ENCODE measurements around the gene GAS2L3.

DNA sequence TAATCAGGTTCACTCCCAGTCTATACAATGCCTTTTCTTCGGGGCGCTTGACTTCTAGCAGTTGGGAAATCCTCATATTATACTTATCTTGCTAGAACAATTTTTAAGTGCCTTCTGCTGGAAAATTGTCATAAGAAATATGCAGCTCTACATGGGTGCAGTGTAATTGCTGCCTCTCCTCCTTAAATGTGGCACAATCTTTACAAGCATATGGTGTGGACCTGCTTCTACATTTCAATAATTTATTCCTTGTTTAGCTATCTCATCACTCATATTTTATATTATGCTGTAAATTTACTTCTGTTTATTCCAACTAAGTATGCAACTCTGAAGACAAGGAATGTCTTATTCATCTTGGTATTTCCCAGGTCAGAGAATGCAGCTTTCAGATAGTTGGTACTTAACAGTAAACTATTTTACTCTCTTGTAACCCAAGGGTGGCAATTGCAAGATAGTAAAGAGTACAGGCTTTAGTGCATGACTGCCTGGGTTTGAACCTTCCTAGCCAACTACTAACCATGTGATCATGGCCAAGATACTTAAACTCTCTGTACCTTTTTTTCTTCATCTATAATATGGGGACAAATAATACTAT, 43.6 kb upstream of the GAS2L3 start:
- TF ChIP-seq, protein P1, sequence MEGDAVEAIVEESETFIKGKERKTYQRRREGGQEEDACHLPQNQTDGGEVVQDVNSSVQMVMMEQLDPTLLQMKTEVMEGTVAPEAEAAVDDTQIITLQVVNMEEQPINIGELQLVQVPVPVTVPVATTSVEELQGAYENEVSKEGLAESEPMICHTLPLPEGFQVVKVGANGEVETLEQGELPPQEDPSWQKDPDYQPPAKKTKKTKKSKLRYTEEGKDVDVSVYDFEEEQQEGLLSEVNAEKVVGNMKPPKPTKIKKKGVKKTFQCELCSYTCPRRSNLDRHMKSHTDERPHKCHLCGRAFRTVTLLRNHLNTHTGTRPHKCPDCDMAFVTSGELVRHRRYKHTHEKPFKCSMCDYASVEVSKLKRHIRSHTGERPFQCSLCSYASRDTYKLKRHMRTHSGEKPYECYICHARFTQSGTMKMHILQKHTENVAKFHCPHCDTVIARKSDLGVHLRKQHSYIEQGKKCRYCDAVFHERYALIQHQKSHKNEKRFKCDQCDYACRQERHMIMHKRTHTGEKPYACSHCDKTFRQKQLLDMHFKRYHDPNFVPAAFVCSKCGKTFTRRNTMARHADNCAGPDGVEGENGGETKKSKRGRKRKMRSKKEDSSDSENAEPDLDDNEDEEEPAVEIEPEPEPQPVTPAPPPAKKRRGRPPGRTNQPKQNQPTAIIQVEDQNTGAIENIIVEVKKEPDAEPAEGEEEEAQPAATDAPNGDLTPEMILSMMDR (IDR thresholded peaks at IDR 0.05; ENCODE audit: insufficient read depth, low read length): no peak
- TF ChIP-seq GABPA (IDR thresholded peaks at IDR 0.05; ENCODE audit: low read depth) (no peak), POLR2AphosphoS5 (IDR thresholded peaks at IDR 0.05; ENCODE audit: low read depth) (no peak), SPI1 (IDR thresholded peaks at IDR 0.05; ENCODE audit: borderline replicate concordance, low read depth) (no peak)
- TF ChIP-seq, protein P2, sequence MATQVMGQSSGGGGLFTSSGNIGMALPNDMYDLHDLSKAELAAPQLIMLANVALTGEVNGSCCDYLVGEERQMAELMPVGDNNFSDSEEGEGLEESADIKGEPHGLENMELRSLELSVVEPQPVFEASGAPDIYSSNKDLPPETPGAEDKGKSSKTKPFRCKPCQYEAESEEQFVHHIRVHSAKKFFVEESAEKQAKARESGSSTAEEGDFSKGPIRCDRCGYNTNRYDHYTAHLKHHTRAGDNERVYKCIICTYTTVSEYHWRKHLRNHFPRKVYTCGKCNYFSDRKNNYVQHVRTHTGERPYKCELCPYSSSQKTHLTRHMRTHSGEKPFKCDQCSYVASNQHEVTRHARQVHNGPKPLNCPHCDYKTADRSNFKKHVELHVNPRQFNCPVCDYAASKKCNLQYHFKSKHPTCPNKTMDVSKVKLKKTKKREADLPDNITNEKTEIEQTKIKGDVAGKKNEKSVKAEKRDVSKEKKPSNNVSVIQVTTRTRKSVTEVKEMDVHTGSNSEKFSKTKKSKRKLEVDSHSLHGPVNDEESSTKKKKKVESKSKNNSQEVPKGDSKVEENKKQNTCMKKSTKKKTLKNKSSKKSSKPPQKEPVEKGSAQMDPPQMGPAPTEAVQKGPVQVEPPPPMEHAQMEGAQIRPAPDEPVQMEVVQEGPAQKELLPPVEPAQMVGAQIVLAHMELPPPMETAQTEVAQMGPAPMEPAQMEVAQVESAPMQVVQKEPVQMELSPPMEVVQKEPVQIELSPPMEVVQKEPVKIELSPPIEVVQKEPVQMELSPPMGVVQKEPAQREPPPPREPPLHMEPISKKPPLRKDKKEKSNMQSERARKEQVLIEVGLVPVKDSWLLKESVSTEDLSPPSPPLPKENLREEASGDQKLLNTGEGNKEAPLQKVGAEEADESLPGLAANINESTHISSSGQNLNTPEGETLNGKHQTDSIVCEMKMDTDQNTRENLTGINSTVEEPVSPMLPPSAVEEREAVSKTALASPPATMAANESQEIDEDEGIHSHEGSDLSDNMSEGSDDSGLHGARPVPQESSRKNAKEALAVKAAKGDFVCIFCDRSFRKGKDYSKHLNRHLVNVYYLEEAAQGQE (IDR thresholded peaks at IDR 0.05; ENCODE audit: insufficient replicate concordance, low read depth): no peak
